Left ventricle myocardium inferior (tissue), 1 donor: Measurements from ENCODE around the gene VIPR1. TPM values are rescaled to one million over a fixed set of nuclear protein-coding genes. Genes with fewer than 3 reads are reported as not detected.

Experiments
- DNase-seq: peaks from one replicate; pipeline ENCODE4 v3.0.0-alpha.2; 2020
- H3K27ac ChIP-seq: fragments of 200-600 bp; replicated peaks from 2 replicates; pipeline ENCODE4 v1.8.0; 2021
- H3K27me3 ChIP-seq: fragments of 200-600 bp; 2 replicates; pipeline ENCODE4 v1.8.0; 2021; ENCODE audit warnings: low read depth
- H3K36me3 ChIP-seq: fragments of 200-600 bp; 2 replicates; pipeline ENCODE4 v1.8.0; 2021
- H3K4me1 ChIP-seq: fragments of 200-600 bp; 2 replicates; pipeline ENCODE4 v1.8.0; 2021
- H3K4me3 ChIP-seq: fragments of 200-600 bp; 2 replicates; pipeline ENCODE4 v1.8.0; 2021; ENCODE audit warnings: mild to moderate bottlenecking, moderate library complexity
- H3K9me3 ChIP-seq: fragments of 200-600 bp; replicated peaks from 2 replicates; pipeline ENCODE4 v1.8.0; 2021
- intact Hi-C: fragments of 100-400 bp; cut with micrococcal nuclease; formaldehyde crosslinking; loops from one replicate; pipeline ENCODE4 v1.11.0; 2022
- total RNA-seq: library from RNA; stranded (reverse); fragmentation: NEBNext Ultra II Directional; extraction: Animal tissue kit (Norgen Biotek cat#: 25700); gene quantifications from one replicate; pipeline ENCODE4 v1.2.1, GENCODE V29; 2021
- TF ChIP-seq, protein P1 (sequence below): fragments of 200-600 bp; IDR thresholded peaks from 2 replicates; pipeline ENCODE4 v1.8.0; 2021; ENCODE audit warnings: antibody characterized with exemption, mild to moderate bottlenecking, borderline replicate concordance
- donor health status: DM: no; HTN: yes; CAD: no; lungs with severe emphysema.

VIPR1 gene
- total RNA-seq, 1 donor from 2014 or later = 1.7 TPM

DNA sequence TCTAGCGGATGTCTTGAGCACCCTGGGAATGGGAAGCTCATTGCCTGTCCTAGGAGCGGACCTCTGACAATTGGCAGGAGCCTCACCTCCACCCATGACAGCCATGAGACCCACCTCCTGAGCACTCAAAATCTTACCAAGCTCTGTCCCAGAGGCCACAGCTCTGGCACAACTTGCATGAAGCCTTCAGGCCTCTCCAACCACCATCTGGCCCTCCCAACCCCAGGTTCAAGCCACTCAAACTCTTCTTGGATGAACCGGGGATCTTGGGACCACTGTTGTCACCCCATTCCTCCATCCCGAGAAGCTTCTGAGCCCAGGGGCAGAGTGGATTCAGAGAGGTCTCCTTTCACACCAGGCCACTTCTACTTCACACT, 1.5 kb downstream of the VIPR1 start:
- peaks cover 42% of the 10 kb centered on the region for H3K27me3 ChIP-seq
- peaks cover 29% of the 10 kb centered on the region for H3K4me1 ChIP-seq
- no peak overlapping the region for H3K4me3 ChIP-seq
- no peaks in the 10 kb centered on the region for H3K36me3 ChIP-seq
- no peak overlapping the region for H3K27ac ChIP-seq
- intact Hi-C loops = no loop called here
- DNase-seq = no peak
- TF ChIP-seq, protein P1, sequence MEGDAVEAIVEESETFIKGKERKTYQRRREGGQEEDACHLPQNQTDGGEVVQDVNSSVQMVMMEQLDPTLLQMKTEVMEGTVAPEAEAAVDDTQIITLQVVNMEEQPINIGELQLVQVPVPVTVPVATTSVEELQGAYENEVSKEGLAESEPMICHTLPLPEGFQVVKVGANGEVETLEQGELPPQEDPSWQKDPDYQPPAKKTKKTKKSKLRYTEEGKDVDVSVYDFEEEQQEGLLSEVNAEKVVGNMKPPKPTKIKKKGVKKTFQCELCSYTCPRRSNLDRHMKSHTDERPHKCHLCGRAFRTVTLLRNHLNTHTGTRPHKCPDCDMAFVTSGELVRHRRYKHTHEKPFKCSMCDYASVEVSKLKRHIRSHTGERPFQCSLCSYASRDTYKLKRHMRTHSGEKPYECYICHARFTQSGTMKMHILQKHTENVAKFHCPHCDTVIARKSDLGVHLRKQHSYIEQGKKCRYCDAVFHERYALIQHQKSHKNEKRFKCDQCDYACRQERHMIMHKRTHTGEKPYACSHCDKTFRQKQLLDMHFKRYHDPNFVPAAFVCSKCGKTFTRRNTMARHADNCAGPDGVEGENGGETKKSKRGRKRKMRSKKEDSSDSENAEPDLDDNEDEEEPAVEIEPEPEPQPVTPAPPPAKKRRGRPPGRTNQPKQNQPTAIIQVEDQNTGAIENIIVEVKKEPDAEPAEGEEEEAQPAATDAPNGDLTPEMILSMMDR = no peak
- H3K9me3 ChIP-seq = no peaks in the 10 kb centered on the region

DNA sequence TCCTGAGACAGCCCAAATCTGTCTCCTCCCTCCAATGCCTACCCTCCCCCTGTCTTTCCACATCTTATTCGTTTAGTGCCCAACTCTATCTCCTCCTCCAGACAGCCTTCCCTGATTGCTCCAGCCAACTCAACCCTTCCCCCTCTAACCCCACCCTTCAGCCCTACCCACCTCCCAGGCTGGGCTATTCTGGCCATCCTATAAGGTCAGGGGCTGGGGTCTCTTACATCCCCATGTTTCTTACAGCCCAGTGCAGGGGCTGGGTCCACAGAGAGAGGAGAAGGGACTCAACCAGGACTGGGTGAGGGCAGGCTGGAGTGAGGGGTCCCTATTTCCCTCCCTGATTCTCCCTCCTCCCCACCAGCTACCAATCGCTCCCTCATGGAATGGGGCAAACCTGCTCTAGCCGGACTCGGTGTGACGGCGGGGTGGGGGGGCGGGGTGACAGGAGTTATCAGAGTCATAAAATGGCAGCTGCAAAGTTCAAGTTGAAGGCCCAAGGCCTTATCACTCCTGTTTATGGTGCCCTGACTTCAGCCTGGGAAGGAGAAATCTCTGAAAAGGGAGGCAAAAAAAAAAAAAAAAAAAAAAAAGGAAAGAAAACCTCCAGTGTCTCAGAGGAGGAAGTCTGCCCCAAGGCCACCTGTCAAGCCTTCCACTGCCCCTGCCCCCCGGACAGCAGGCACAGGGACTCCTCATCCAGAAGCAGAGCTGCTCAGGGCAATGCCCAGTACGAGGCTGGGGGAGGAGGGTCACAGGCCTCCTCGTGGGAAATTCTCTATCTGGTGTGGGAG, 2.1 kb downstream of the VIPR1 start:
- no peak overlapping the region for H3K27ac ChIP-seq
- DNase-seq = no peak
- H3K4me1 ChIP-seq = peaks cover 29% of the 10 kb centered on the region
- H3K27me3 ChIP-seq = peaks cover 36% of the 10 kb centered on the region
- no peak overlapping the region for H3K4me3 ChIP-seq
- intact Hi-C loops = no loop called here
- no peaks in the 10 kb centered on the region for H3K9me3 ChIP-seq
- no peaks in the 10 kb centered on the region for H3K36me3 ChIP-seq
- TF ChIP-seq, protein P1 = no peak

DNA sequence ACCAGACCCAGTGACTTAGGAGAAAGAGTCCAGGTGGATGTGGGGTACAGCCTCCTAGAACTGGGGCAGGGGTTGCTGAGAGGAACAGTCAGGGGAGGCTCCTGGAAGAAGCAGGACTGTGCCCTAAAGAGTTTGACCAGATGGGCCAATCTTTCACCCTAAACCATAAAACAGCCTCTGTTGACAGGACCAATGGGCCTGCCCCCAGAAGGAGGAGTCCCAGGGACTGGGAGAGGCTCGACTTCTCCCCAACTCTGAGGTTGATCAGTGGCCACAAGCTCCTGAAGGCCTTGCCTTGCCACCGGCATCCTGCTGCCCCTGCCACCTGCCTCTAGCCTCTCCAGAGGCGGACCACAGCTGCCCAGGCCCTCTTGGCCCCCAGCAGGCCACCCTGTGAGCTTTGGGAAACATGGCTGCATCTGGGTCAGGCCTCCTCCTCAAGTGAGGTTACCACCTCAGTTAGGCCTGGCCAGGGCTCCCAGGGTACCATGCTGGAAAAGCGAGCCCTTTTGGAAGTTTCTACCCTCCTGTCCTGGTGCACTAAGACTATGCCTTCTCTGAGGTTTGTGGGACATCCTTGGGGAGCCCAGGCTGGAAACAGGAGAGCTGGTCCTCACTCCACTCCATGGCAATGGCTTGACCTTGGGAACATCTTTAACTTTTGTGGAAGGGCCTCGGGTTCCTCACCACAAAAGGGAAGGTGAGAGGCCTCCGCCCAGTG, 2.8 kb downstream of the VIPR1 start:
- no peak for DNase-seq
- Histone ChIP-seq H3K9me3 (no peaks in the 10 kb centered on the region), H3K27ac (no peak overlapping the region), H3K4me1 (peaks cover 30% of the 10 kb centered on the region), H3K36me3 (no peaks in the 10 kb centered on the region), H3K27me3 (peaks cover 29% of the 10 kb centered on the region), H3K4me3 (no peak overlapping the region)
- intact Hi-C loops = no loop called here
- TF ChIP-seq, protein P1 = no peak

DNA sequence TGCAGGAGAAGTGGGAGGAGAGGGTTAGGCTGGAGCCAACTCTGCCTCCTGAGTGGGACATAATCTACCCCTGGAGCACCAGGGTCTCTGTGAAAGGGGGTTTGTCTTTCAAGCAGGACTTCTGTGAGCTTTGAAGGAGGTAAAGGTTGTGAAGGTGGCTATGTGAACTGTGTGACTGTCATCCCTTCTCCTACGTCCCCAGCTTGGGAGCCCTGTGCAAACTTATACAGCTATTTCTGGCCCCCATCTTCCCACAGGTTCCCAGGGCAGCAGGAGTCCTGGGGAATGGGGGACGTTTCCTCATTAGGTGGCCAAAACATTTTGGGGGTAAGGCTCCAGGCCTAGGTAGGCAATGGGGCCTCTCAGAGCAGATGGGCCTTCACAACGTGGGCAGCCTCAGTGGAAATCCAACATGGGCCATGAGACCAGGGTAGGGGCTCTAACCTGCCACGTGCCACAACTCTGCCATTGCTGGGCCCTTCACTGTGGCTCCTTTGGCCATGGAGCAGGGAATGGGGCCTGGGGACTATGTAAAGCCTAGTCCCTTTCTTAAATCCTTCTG, 3.5 kb downstream of the VIPR1 start:
- Histone ChIP-seq H3K27ac (no peak overlapping the region), H3K4me3 (no peak overlapping the region), H3K4me1 (peaks cover 35% of the 10 kb centered on the region), H3K9me3 (no peaks in the 10 kb centered on the region), H3K27me3 (peaks cover 22% of the 10 kb centered on the region), H3K36me3 (no peaks in the 10 kb centered on the region)
- TF ChIP-seq, protein P1 = no peak
- DNase-seq = no peak
- intact Hi-C loops = no loop called here

DNA sequence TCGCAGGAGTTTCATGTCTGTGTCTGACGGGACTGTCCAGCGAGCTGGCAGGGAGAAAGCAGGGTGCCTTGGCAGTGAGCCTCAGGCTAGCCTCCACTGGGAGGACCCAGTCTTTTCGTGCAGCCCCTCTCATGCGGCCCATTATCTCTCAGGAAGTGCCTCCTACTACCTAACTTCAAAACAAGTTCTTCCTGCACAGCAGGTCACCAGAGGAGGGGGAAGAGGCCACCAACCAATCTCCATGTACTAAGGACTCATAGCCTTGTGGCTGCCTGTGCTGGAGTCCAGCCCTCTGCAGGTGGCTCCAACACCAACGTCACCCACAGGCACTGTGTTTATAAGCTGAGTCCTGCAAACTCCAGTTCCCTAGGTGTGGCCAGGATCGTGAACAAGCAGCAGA, 4.8 kb downstream of the VIPR1 start:
- Histone ChIP-seq H3K27ac (peak overlapping the region; percentile 30), H3K4me1 (peaks cover 34% of the 10 kb centered on the region), H3K27me3 (peaks cover 9% of the 10 kb centered on the region), H3K4me3 (no peak overlapping the region), H3K36me3 (no peaks in the 10 kb centered on the region), H3K9me3 (no peaks in the 10 kb centered on the region)
- no peak for DNase-seq
- TF ChIP-seq, protein P1 = no peak
- intact Hi-C loops = no loop called here
